NCI-H82 treated with DMSO at 0.1 percent for 48 hours (cell line): ENCODE results near the gene PRRG1.
"Not testable (repeated sequence)": the region's sequence is repeated elsewhere in the genome, so short reads cannot be mapped to it uniquely, and the experiment has no call there.

Source experiments
- DNase-seq: peaks from one replicate; lab custom pipeline; 2025; ENCODE audit not compliant: unreplicated experiment; lab: John Stamatoyannopoulos, UW

PRRG1 gene

DNA sequence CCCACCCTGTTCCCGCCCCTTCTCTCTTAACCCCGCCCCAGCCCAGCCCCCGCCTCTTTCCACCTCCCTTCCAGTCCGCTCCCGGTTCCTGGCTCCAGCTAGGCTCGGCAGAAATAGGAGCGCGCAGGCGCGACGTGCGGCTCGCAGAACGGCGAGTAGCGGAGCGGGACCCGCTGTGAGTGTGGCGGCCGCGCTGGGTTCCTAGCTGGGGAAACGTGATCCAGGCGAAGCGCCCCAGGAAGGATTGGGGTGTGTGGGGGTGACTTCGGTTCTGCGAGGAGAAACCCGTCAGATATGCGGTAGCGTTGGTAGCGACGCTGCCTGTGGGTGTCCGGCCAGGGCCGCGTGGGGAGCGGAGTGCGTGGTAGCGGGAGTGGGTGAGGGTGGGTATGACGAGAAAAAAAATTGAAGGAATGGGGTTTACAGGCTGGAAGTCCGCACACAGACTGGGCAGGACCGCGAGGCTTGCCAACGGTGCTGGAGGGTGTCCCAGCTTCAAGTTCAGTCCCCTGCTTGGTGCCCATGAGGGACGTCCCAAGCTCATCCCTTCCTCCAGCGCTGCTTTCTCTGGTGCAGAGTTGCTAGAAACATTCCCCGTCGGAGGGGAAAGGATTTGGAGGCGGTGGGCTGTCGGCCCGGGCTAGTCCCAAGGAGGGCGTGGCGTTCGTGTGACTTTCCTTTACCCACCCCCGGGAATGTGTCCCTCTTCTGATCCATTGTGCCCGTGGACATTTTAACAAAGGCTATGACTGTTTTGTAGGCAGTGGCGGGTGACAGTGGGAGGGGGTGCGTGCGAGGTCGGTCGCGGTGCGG is at the start of gene PRRG1:
PRRG1 (plus strand) TSS at position 144 of the 813 bp plus-strand sequence. CDS start 56,886 bp downstream, outside the sequence.
- peak; percentile 45 for DNase-seq

- DNase-seq: no peak
Measured at GRCh38 chrX:37302569-37302968, 46.6 kb upstream of the PRRG1 start.

- DNase-seq: not testable (repeated sequence)
Measured at GRCh38 chrX:37305238-37305637, 43.9 kb upstream of the PRRG1 start.

- DNase-seq: no peak
Measured at GRCh38 chrX:37314531-37314930, 34.6 kb upstream of the PRRG1 start.

- DNase-seq: no peak
Measured at GRCh38 chrX:37315511-37316248, 33.5 kb upstream of the PRRG1 start.

DNA sequence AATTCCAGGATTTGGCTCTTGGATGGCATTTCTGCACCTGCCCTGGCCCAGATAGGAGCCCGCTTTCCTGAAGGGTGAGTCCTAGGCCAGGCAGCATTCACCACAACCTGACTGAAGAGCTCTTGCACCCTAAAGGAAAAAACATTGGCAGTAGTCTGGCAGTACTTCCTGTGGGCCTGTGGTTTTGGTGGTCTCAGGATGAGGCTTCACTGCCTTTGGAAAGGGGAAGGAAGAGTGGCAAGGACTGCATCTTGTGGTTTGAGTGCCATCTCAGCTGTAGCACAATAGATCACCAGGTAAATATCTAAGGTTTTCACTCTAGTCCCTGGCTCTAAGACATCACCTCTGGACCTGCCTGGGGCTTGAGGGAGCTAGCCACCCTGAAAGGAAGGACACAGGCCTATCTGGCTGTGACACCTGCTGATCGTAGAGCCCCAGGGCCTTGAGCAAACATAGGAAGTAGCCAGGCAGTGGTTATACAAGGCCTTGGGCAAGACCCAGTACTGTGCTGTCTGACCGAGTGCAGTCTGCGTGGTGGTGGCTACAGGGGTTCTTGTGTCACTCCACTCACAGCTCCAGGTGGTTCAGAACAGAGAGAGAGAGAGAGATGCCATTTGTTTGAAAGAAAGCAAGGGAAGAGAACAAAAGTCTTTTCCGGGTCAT is 28.5 kb upstream of the PRRG1 start:
- no peak for DNase-seq

DNA sequence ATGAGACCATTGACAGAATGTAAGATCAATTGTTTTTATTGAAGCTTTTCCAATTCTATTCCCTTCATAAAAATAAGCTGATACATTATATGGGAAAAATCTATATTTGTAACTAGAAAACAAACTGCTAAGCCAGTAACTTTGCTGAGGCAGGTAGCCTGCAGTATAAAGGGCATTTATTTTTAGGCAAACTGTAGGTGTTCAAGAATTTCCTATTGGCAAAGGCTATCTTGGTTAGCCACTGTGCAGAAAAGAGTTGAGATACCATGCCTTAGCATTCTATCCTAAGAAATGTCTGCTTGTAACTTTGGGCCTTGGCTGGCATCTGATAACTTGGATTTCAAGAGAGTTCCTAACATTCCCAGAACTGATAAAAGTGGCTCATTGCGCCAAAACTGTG is 18.5 kb upstream of the PRRG1 start:
- no peak for DNase-seq

- DNase-seq: no peak
Measured at GRCh38 chrX:37331546-37331945, 17.6 kb upstream of the PRRG1 start.

GRCh38 chrX:37332055-37332454 is 17.1 kb upstream of the PRRG1 start:
- DNase-seq: no peak

- DNase-seq: no peak
Measured at GRCh38 chrX:37332987-37333658, 16.0 kb upstream of the PRRG1 start.

DNA sequence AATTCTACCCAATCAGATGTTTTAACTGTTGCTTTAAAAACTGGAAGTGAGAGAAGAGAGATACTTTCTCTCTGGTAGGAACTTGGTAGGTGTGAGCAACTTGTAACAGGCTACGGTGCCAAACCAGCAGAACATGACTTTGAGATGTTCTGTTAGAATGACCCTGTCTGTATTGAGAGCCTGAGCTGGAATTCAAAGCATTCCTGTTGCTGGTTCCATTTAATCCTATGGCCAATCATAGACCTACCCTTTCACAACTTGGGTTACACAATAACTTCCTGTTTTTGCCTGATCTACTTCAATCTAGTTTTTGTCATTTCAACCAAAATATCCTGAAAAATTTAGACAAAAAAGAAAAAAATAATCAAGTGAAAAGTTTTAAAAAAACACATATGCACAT is 1.7 kb upstream of the PRRG1 start:
- DNase-seq: no peak

DNA sequence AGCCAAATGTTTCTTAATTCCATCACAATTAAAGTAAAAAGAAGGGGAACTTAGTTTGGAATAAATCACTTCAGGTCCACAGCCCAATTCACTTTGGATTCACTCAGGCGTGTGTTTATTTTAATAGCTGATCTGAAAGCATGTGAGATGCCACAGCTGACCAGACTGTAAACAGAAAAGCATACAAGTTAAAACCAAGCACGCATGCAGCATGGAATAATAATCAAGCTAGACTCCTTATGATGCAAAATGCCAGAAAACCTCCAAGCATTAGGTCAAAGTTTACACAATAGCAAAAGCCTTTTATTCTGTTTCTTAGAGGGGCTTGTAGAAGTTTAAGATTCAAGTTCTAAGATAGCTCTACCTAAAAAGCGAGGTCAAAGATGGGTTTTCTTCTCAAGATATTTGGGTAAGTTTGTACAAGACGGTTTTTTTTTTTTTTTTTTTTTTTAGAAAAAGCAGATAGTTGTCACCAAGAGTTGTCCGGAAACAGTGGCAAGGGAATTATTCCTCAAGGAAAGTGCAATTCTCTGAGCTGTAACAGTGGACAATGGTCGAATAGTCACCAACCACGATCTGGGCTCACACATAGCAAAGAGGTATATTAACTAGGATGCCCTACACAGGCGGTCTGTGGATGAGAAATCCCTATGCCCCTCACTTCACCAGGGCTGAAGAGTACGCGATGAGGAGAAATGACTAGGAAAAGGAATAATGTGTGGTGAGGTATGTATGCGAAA is 763 bp upstream of the PRRG1 start:
- no peak for DNase-seq

GRCh38 chrX:37348971-37349220 is 268 bp upstream of the PRRG1 start:
- no peak for DNase-seq

GRCh38 chrX:37350034-37350365 is 836 bp downstream of the PRRG1 start:
- DNase-seq: peak; percentile 14

GRCh38 chrX:37353646-37354045 is 4.5 kb downstream of the PRRG1 start:
- no peak for DNase-seq

DNA sequence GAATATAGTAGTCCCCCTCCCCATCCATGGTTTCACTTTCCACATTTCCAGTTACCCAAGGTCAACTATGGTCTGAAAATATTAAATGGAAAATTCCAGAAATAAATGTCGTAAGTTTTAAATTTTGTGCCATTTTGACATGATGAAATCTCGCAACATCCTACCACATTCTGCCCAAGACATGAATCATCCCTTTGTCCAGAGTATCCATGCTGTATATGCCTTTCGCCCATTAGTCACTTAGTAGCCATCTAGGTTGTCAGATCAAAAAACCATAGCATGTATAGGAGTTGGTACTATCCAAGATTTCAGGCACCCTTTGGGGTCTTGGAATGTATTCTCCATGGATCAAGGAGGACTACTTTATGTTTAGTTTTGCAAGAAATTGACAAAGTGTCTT is 8.3 kb downstream of the PRRG1 start:
- DNase-seq: no peak

GRCh38 chrX:37361596-37361995 is 12.4 kb downstream of the PRRG1 start:
- no peak for DNase-seq

DNA sequence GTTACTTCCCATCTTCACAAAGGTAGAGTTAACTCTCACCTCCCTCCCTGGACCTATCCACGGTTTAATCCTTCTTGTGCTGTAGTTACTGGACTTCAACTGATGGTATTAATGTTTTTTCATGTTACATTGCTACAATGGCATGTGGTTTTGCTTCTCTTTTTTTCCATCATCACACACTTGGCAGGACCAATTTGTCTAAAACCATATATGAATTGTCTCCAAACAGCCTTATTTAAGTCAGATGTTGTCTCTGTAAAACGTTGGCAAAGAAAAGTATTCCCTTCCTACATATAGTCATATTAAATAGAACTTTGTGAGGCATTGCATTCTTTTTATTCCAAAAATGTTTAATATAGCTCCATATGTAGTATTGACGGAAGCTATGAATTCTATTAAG is 15.5 kb downstream of the PRRG1 start:
- no peak for DNase-seq

DNA sequence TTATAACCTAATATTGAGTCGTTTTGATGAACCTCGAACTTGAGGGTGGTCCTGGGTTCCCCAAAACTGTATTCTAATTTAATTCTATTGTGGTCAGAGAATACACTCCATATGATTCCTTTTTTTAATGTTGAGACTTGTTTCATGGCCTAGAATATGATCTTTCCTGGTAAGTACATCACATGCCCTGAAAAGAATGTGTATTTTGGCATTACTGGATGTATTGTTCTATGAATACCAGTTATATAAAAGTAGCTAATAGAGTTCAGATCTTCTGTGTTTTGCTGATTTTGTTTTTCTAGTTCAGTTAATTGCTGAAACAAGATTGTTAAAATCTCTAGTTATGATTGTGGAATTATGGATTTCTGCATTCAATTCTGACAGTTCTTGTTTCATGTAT is 18.8 kb downstream of the PRRG1 start:
- no peak for DNase-seq

DNA sequence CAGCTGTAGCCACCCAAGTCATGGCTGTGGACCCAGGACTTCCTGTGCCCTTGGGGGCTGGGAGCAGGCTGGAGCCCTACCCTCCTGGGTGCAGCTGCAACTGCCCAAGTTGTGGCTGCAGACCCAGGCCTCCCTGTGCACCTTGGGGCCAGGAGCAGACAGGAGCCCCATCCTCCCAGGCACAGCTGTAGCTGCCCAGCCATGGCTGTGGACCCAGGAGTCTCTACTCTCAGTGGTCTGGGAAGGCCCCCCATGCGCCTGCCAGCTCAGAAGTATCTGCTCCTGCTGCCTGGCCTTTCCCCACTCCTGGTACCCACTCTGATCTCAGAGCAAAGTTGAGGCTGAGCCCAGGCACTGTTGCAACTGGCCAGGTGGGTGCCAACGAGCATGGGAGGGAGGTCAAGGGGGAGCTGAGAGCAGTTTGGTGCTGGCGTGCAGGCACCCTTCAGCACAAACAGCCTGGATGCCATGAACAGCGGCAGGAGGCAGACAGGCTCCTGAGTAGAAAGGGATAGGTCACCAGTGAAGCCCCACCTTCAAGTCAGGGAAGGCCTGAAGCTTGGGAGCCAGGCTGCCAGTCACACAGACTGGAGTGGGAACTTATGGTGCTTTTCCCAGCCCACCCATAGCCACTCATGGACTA is 21.5 kb downstream of the PRRG1 start:
- no peak for DNase-seq

- no peak for DNase-seq
Measured at GRCh38 chrX:37371578-37371991, 22.4 kb downstream of the PRRG1 start.
